Measurements from ENCODE around the gene UGT2B15.
"Not testable (repeated sequence)": the region's sequence is repeated elsewhere in the genome, so short reads cannot be mapped to it uniquely, and the experiment has no call there.

The UGT2B15 gene

GRCh38 chr4:68656445-68656973 is 13.9 kb downstream of the UGT2B15 start:
- DNase-seq (ENCODE audit: low spot score): not testable (repeated sequence)

- DNase-seq (ENCODE audit: low spot score): no peak
Measured at GRCh38 chr4:68655764-68656444, 14.5 kb downstream of the UGT2B15 start.

- DNase-seq (ENCODE audit: low spot score): no peak
Measured at GRCh38 chr4:68654946-68655721, 15.3 kb downstream of the UGT2B15 start.

- no peak for DNase-seq (ENCODE audit: low spot score)
Measured at GRCh38 chr4:68651932-68652331, 18.5 kb downstream of the UGT2B15 start.

GRCh38 chr4:68630371-68630770 is 40.1 kb downstream of the UGT2B15 start:
- no peak for DNase-seq (ENCODE audit: low spot score)

GRCh38 chr4:68622731-68623130 is 47.7 kb downstream of the UGT2B15 start:
- DNase-seq (ENCODE audit: low spot score): not testable (repeated sequence)

GRCh38 chr4:68617003-68617698 is 53.3 kb downstream of the UGT2B15 start:
- DNase-seq (ENCODE audit: low spot score): no peak

- no peak for DNase-seq (ENCODE audit: low spot score)
Measured at GRCh38 chr4:68615699-68616422, 54.6 kb downstream of the UGT2B15 start.

- DNase-seq (ENCODE audit: low spot score): no peak
Measured at GRCh38 chr4:68613752-68614151, 56.7 kb downstream of the UGT2B15 start.

GRCh38 chr4:68606240-68606639 is 64.2 kb downstream of the UGT2B15 start:
- DNase-seq (ENCODE audit: low spot score): peak; percentile 33

- no peak for DNase-seq (ENCODE audit: low spot score)
Measured at GRCh38 chr4:68599150-68599549, 71.3 kb downstream of the UGT2B15 start.

- DNase-seq (ENCODE audit: low spot score): no peak
Measured at GRCh38 chr4:68597482-68597881, 73.0 kb downstream of the UGT2B15 start.
